ENCODE results near the gene UMODL1.

Gene UMODL1

GRCh38 chr21:42148584-42148983 lies 77.5 kb downstream of the UMODL1 start:
- H3K4me3 ChIP-seq (ENCODE audit: low read length): no peak overlapping the region
- TF ChIP-seq CTCF (IDR thresholded peaks at IDR 0.05; ENCODE audit: insufficient read depth, low read depth, low read length, missing control alignments): no peak
- no peak for DNase-seq (ENCODE audit: low read depth)

- no peak for TF ChIP-seq CTCF (IDR thresholded peaks at IDR 0.05; ENCODE audit: insufficient read depth, low read depth, low read length, missing control alignments)
- DNase-seq (ENCODE audit: low read depth): peak; percentile 65
- H3K4me3 ChIP-seq (ENCODE audit: low read length): no peak overlapping the region
Observed at GRCh38 chr21:42149656-42150473, 78.7 kb downstream of the UMODL1 start.

- DNase-seq (ENCODE audit: low read depth): no peak
- TF ChIP-seq CTCF (IDR thresholded peaks at IDR 0.05; ENCODE audit: insufficient read depth, low read depth, low read length, missing control alignments): no peak
- no peak overlapping the region for H3K4me3 ChIP-seq (ENCODE audit: low read length)
Observed at GRCh38 chr21:42150474-42151085, 79.5 kb downstream of the UMODL1 start.

DNA sequence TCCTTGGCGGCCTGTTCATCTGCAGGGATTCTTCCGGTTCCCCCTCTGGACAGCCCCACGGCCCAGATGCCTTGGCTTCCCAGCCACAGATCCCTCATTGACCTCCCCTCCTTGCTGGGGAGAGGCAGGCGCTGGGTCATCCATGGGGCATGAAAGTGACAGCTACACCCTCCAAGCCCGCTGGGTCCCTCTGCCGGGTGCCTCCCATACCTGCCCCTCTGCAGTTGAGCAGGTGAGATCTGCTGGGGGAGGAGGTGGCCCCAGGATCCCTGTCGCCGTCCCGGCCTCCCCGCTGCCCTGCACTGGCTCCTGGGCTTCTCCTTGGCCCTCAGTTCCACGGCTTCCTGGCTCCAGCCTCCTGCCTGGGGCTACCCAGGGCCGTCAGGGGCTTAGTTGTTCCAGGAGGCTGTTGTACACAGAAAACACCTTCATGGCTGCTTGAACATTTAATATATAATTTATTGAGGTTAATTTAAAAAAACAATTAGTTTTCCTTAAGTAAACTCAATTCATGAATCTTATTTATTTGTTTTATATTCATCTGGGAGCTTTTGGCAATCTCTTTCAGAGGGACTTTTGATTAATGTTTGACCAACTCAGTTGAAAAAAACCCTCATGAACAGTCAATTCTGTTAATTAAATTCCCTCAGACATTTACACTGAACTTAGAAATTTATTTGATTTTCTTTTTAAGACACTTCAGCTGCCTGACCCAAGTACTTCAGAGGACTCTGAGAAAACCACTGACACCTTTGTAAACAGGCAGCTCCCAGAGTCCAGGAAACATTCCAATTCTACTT lies 80.2 kb downstream of the UMODL1 start:
- H3K4me3 ChIP-seq (ENCODE audit: low read length): no peak overlapping the region
- no peak for DNase-seq (ENCODE audit: low read depth)
- no peak for TF ChIP-seq CTCF (IDR thresholded peaks at IDR 0.05; ENCODE audit: insufficient read depth, low read depth, low read length, missing control alignments)

GRCh38 chr21:42151948-42152220 lies 80.8 kb downstream of the UMODL1 start:
- no peak for DNase-seq (ENCODE audit: low read depth)
- no peak for TF ChIP-seq CTCF (IDR thresholded peaks at IDR 0.05; ENCODE audit: insufficient read depth, low read depth, low read length, missing control alignments)
- H3K4me3 ChIP-seq (ENCODE audit: low read length): no peak overlapping the region

GRCh38 chr21:42153046-42153686 lies 82.0 kb downstream of the UMODL1 start:
- no peak for TF ChIP-seq CTCF (IDR thresholded peaks at IDR 0.05; ENCODE audit: insufficient read depth, low read depth, low read length, missing control alignments)
- DNase-seq (ENCODE audit: low read depth): no peak
- no peak overlapping the region for H3K4me3 ChIP-seq (ENCODE audit: low read length)

Measured in epithelial cell of esophagus (primary cell).